Caco-2 (cell line): Measurements from ENCODE around the gene GOLGA2. TPM values are rescaled to one million over a fixed set of nuclear protein-coding genes. Genes with fewer than 3 reads are reported as not detected.

ENCODE experiments used
- BruUV-seq: library from RNA; stranded (reverse); fragments of 400-500 nt; replicated peaks from 2 replicates; lab custom pipeline; 2021; lab: Mats Ljungman, UMichigan
- CTCF ChIA-PET: fragments of 300-600 bp; sonication (Branson Sonifier 250); formaldehyde crosslinking; loops from one replicate; lab custom pipeline; 2022; ENCODE audit warnings: antibody characterized with exemption; lab: Charles Lee
- POLR2A ChIA-PET: fragments of 300-600 bp; sonication (Branson Sonifier 250); formaldehyde crosslinking; loops from one replicate; lab custom pipeline; 2022; ENCODE audit warnings: antibody characterized with exemption; lab: Charles Lee
- DNase-seq, 2 experiments: peaks; one replicate each; pipeline versions ENCODE4 v3.0.0 to v3.0.0-alpha.2; 2020 to 2022
- H3K27me3 ChIP-seq: replicated peaks from 2 replicates; pipeline ENCODE4 v1.6.0; 2011; ENCODE audit warnings: low read length; ENCODE audit not compliant: control insufficient read depth, insufficient read depth
- H3K36me3 ChIP-seq: 2 replicates; pipeline ENCODE4 v1.5.1; 2011; ENCODE audit warnings: low read length; ENCODE audit not compliant: control insufficient read depth, insufficient read depth
- H3K4me1 ChIP-seq: fragments of 250-450 bp; sonication (Bioruptor Pico); 2 replicates; pipeline ENCODE4 v1.5.1; 2020; ENCODE audit warnings: mild to moderate bottlenecking
- H3K4me3 ChIP-seq: 2 replicates; pipeline ENCODE4 v1.5.1; 2011; ENCODE audit warnings: low read depth, mild to moderate bottlenecking, control low read depth, low read length
- H3K9me3 ChIP-seq: fragments of 250-450 bp; sonication (Bioruptor Pico); 2 replicates; pipeline ENCODE4 v1.5.1; 2020; ENCODE audit warnings: mild to moderate bottlenecking, moderate library complexity
- H3K27ac Mint-ChIP-seq: one replicate; pipeline ENCODE4 v1.8.0; 2022; ENCODE audit warnings: mixed read lengths; ENCODE audit not compliant: unreplicated experiment
- H3K27me3 Mint-ChIP-seq: one replicate; pipeline ENCODE4 v1.8.0; 2022; ENCODE audit warnings: mixed read lengths; ENCODE audit not compliant: insufficient read depth, unreplicated experiment
- H3K36me3 Mint-ChIP-seq: one replicate; pipeline ENCODE4 v1.8.0; 2022; ENCODE audit warnings: mild to moderate bottlenecking, mixed read lengths; ENCODE audit not compliant: insufficient read depth, unreplicated experiment
- H3K4me1 Mint-ChIP-seq: one replicate; pipeline ENCODE4 v1.8.0; 2022; ENCODE audit warnings: low read depth, mixed read lengths; ENCODE audit not compliant: unreplicated experiment
- H3K4me3 Mint-ChIP-seq: one replicate; pipeline ENCODE4 v1.8.0; 2022; ENCODE audit warnings: mild to moderate bottlenecking, moderate library complexity, mixed read lengths; ENCODE audit not compliant: unreplicated experiment
- H3K9me3 Mint-ChIP-seq: one replicate; pipeline ENCODE4 v1.8.0; 2022; ENCODE audit warnings: mixed read lengths; ENCODE audit not compliant: unreplicated experiment
- intact Hi-C: fragments of 100-400 bp; cut with micrococcal nuclease; formaldehyde crosslinking; loops from one replicate; pipeline ENCODE4 v1.10.0; 2022; ENCODE audit not compliant: unreplicated experiment
- total RNA-seq: library from RNA; stranded (reverse); gene quantifications from 2 replicates; pipeline ENCODE4 v1.2.3, GENCODE V29; 2022
- TF ChIP-seq, protein P1 (sequence below), 2 experiments: fragments of 200-600 bp in 1 of 2; IDR thresholded peaks; 1 replicate in 1 of 2; 2 replicates in 1 of 2; pipeline versions ENCODE4 v1.5.1 to v1.8.0; 2011 to 2022; ENCODE audit warnings: antibody characterized with exemption in 1 of 2, control low read depth in 1 of 2, inconsistent platforms in 1 of 2, low read depth in 1 of 2, low read length in 1 of 2, mild to moderate bottlenecking in 1 of 2, moderate library complexity in 1 of 2; ENCODE audit not compliant: insufficient read depth in 1 of 2, severe bottlenecking in 1 of 2, unreplicated experiment in 1 of 2

Gene GOLGA2
- total RNA-seq, 1 experiment from 2014 or later: 97.7 TPM

DNA sequence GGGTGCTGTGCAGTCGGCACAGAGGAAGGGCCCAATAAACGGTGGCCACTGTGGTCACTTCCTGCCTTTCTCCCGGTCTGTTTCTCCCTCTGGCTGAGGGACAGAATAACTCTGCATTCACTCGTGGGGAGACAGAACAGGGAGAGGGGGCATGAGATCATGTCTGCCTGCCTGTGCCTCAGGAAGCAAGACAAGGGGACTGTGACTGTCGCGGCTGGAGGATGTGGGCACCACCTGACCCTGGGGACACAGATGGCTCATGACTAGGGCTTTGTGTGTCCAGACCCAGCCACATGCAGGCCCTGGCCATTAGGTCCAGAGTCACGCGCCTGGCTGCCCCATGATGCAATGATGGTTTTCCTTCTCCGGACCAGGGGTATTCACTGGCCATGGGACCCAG is 40.6 kb upstream of the GOLGA2 start:
- no TSS peak for BruUV-seq
- POLR2A ChIA-PET: no interaction called here
- TF ChIP-seq, protein P1, sequence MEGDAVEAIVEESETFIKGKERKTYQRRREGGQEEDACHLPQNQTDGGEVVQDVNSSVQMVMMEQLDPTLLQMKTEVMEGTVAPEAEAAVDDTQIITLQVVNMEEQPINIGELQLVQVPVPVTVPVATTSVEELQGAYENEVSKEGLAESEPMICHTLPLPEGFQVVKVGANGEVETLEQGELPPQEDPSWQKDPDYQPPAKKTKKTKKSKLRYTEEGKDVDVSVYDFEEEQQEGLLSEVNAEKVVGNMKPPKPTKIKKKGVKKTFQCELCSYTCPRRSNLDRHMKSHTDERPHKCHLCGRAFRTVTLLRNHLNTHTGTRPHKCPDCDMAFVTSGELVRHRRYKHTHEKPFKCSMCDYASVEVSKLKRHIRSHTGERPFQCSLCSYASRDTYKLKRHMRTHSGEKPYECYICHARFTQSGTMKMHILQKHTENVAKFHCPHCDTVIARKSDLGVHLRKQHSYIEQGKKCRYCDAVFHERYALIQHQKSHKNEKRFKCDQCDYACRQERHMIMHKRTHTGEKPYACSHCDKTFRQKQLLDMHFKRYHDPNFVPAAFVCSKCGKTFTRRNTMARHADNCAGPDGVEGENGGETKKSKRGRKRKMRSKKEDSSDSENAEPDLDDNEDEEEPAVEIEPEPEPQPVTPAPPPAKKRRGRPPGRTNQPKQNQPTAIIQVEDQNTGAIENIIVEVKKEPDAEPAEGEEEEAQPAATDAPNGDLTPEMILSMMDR (IDR thresholded peaks at IDR 0.05; ENCODE audit: insufficient read depth in 1 of 2, low read depth in 1 of 2, low read length in 1 of 2, severe bottlenecking in 1 of 2, unreplicated experiment in 1 of 2): no peak

DNA sequence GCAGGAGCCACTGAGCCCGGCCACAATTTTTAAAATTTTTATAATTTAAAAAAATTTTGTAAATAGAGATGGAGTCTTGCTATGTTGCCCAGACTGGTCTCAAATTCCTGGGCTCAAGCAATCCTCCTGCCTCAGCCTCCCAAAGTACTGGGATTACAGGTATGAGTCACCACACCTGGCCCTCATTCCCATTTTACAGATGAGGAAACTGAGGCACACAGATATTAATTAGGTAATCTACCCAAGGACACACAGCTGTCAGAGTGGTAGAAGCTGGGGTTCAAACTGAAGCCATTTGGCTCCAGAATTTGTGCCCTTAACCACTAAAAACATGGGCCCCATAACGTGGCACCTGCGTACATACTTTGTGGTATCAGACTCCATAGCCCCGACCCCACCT is 38.9 kb upstream of the GOLGA2 start:
- ChIA-PET CTCF (interaction anchor here (0.6 kb wide), 1 partner anchor 52 kb away, joined by 6 read pairs; no protein-coding TSS in a partner anchor), POLR2A (no interaction called here)
- H3K36me3 ChIP-seq: peaks cover 4% of the 10 kb centered on the region; the same call in 1 of the 2 replicates
- H3K27ac Mint-ChIP-seq: no peak overlapping the region
- TF ChIP-seq, protein P1 (IDR thresholded peaks at IDR 0.05; ENCODE audit: insufficient read depth in 1 of 2, low read depth in 1 of 2, low read length in 1 of 2, severe bottlenecking in 1 of 2, unreplicated experiment in 1 of 2): no peak
- no peaks in the 10 kb centered on the region for H3K4me1 Mint-ChIP-seq
- intact Hi-C loops: no loop called here
- peaks cover 35% of the 10 kb centered on the region for H3K36me3 Mint-ChIP-seq
- no TSS peak for BruUV-seq
- no peaks in the 10 kb centered on the region for H3K9me3 ChIP-seq
- H3K27me3 Mint-ChIP-seq: no peaks in the 10 kb centered on the region
- no peaks in the 10 kb centered on the region for H3K27me3 ChIP-seq
- DNase-seq: no peak
- H3K4me1 ChIP-seq: no peaks in the 10 kb centered on the region
- no peaks in the 10 kb centered on the region for H3K9me3 Mint-ChIP-seq
- H3K4me3 ChIP-seq: no peak overlapping the region
- no peak overlapping the region for H3K4me3 Mint-ChIP-seq

More for the DNA sequence above, 40.6 kb upstream of the GOLGA2 start:
- no peaks in the 10 kb centered on the region for H3K9me3 Mint-ChIP-seq
- peaks cover 4% of the 10 kb centered on the region; the same call in 1 of the 2 replicates for H3K36me3 ChIP-seq
- no peaks in the 10 kb centered on the region for H3K9me3 ChIP-seq
- H3K27ac Mint-ChIP-seq: no peak overlapping the region
- no peak overlapping the region for H3K4me3 Mint-ChIP-seq
- no peak overlapping the region for H3K4me3 ChIP-seq
- H3K27me3 ChIP-seq: no peaks in the 10 kb centered on the region
- CTCF ChIA-PET: no interaction called here
- no peaks in the 10 kb centered on the region for H3K4me1 ChIP-seq
- no peaks in the 10 kb centered on the region for H3K27me3 Mint-ChIP-seq
- intact Hi-C loops: no loop called here
- H3K4me1 Mint-ChIP-seq: no peaks in the 10 kb centered on the region
- H3K36me3 Mint-ChIP-seq: peaks cover 20% of the 10 kb centered on the region
- no peak for DNase-seq

DNA sequence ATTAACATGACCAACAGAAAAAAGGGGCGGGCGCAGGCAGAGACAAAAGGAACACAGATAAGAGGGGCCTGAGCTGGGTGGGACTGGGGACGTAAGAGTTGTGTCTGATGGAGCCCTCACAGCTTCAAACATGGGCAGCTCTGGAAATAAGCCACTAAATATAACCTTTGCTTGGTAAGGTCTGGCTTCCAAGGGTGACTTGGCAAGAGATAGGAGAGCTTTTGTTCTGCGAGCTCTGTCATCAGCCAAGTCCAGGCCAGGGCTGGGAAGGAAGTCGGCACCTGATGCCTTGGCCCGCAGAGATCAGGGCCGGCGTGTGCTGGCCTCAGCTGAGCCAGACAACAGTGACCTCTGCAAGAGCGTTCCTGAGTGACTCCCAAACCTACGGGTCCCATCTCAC is 34.7 kb upstream of the GOLGA2 start:
- Mint-ChIP-seq H3K4me1 (no peaks in the 10 kb centered on the region), H3K4me3 (no peak overlapping the region), H3K9me3 (no peaks in the 10 kb centered on the region), H3K27ac (no peak overlapping the region), H3K36me3 (peaks cover 49% of the 10 kb centered on the region), H3K27me3 (no peaks in the 10 kb centered on the region)
- BruUV-seq: no TSS peak
- DNase-seq: no peak
- TF ChIP-seq, protein P1 (IDR thresholded peaks at IDR 0.05; ENCODE audit: insufficient read depth in 1 of 2, low read depth in 1 of 2, low read length in 1 of 2, severe bottlenecking in 1 of 2, unreplicated experiment in 1 of 2): no peak
- intact Hi-C loops: no loop called here
- Histone ChIP-seq H3K4me1 (no peaks in the 10 kb centered on the region), H3K4me3 (no peak overlapping the region), H3K27me3 (no peaks in the 10 kb centered on the region), H3K36me3 (peaks cover 3% of the 10 kb centered on the region; the same call in 1 of the 2 replicates), H3K9me3 (no peaks in the 10 kb centered on the region)
- ChIA-PET CTCF (interaction anchor here (0.6 to 1.7 kb wide), 3 partner anchors 31 to 127 kb away, joined by 3 to 4 read pairs (median 3); no protein-coding TSS in a partner anchor), POLR2A (no interaction called here)
